ENCODE data around the gene LHFPL6.

- no peak for TF ChIP-seq CTCF (IDR thresholded peaks at IDR 0.05)
- no peak for TF ChIP-seq POLR2A (IDR thresholded peaks at IDR 0.05)
These were observed 257.0 kb downstream of the LHFPL6 start for GRCh38 chr13:39345982-39346381.
